ENCODE data around the gene ENOPH1.
A peak's percentile ranks its signal among the peaks of the same experiment; 100 is the strongest.

Gene ENOPH1

GRCh38 chr4:82436780-82437179 lies 6.4 kb downstream of the ENOPH1 start:
- H3F3A ChIP-seq (ENCODE audit: low read depth) = no peaks in the 10 kb centered on the region
- H3K9me2 ChIP-seq (replicated peaks; ENCODE audit: low read depth, low read length) = no peaks in the 10 kb centered on the region
- H3K79me2 ChIP-seq (ENCODE audit: insufficient read depth, low read length) = peaks cover 98% of the 10 kb centered on the region
- peak overlapping the region; percentile 44 for H3K4me2 ChIP-seq (ENCODE audit: low read depth, low read length, poor library complexity, severe bottlenecking)
- no peaks in the 10 kb centered on the region for H3K36me3 ChIP-seq (ENCODE audit: insufficient read depth, low read length)
- H3K4me3 ChIP-seq (ENCODE audit: low read length, poor library complexity, severe bottlenecking) = no peak overlapping the region
- peaks cover 59% of the 10 kb centered on the region for H4K20me1 ChIP-seq (ENCODE audit: insufficient read depth, low read length, poor library complexity, severe bottlenecking)
- H3K27me3 ChIP-seq (ENCODE audit: insufficient read depth, low read length, poor library complexity, severe bottlenecking) = no peaks in the 10 kb centered on the region
- H3K4me1 ChIP-seq (ENCODE audit: insufficient read depth, low read length, poor library complexity, severe bottlenecking) = peaks cover 55% of the 10 kb centered on the region
- TF ChIP-seq EZH2phosphoT487 (IDR thresholded peaks at IDR 0.05; ENCODE audit: borderline replicate concordance) (no peak), CTCF (conservative IDR thresholded peaks at IDR 0.05; ENCODE audit: low read length) (no peak)
- H3K9ac ChIP-seq (ENCODE audit: low read depth, low read length, poor library complexity, severe bottlenecking) = no peak overlapping the region
- H2AFZ ChIP-seq (ENCODE audit: low read length) = no peak overlapping the region
- no peaks in the 10 kb centered on the region for H3K9me3 ChIP-seq (ENCODE audit: insufficient read depth, low read depth, low read length)

- no peaks in the 10 kb centered on the region for H3F3A ChIP-seq (ENCODE audit: low read depth)
- no peaks in the 10 kb centered on the region for H3K36me3 ChIP-seq (ENCODE audit: insufficient read depth, low read length)
- H3K9me3 ChIP-seq (ENCODE audit: insufficient read depth, low read depth, low read length) = no peaks in the 10 kb centered on the region
- H3K4me3 ChIP-seq (ENCODE audit: low read length, poor library complexity, severe bottlenecking) = no peak overlapping the region
- H2AFZ ChIP-seq (ENCODE audit: low read length) = no peak overlapping the region
- H3K9me2 ChIP-seq (replicated peaks; ENCODE audit: low read depth, low read length) = no peaks in the 10 kb centered on the region
- H3K9ac ChIP-seq (ENCODE audit: low read depth, low read length, poor library complexity, severe bottlenecking) = no peak overlapping the region
- H3K4me2 ChIP-seq (ENCODE audit: low read depth, low read length, poor library complexity, severe bottlenecking) = peak overlapping the region; percentile 44
- no peaks in the 10 kb centered on the region for H3K27me3 ChIP-seq (ENCODE audit: insufficient read depth, low read length, poor library complexity, severe bottlenecking)
- peaks cover 53% of the 10 kb centered on the region for H4K20me1 ChIP-seq (ENCODE audit: insufficient read depth, low read length, poor library complexity, severe bottlenecking)
- TF ChIP-seq EZH2phosphoT487 (IDR thresholded peaks at IDR 0.05; ENCODE audit: borderline replicate concordance) (no peak), CTCF (conservative IDR thresholded peaks at IDR 0.05; ENCODE audit: low read length) (no peak)
- peaks cover 98% of the 10 kb centered on the region for H3K79me2 ChIP-seq (ENCODE audit: insufficient read depth, low read length)
- peaks cover 48% of the 10 kb centered on the region for H3K4me1 ChIP-seq (ENCODE audit: insufficient read depth, low read length, poor library complexity, severe bottlenecking)
Measured at GRCh38 chr4:82437285-82438005, 7.1 kb downstream of the ENOPH1 start.

- no peak for TF ChIP-seq EZH2phosphoT487 (IDR thresholded peaks at IDR 0.05; ENCODE audit: borderline replicate concordance)
- TF ChIP-seq CTCF (conservative IDR thresholded peaks at IDR 0.05; ENCODE audit: low read length) = no peak
- peaks cover 42% of the 10 kb centered on the region for H4K20me1 ChIP-seq (ENCODE audit: insufficient read depth, low read length, poor library complexity, severe bottlenecking)
- peak overlapping the region; percentile 12 for H3K4me2 ChIP-seq (ENCODE audit: low read depth, low read length, poor library complexity, severe bottlenecking)
- no peaks in the 10 kb centered on the region for H3K9me3 ChIP-seq (ENCODE audit: insufficient read depth, low read depth, low read length)
- no peaks in the 10 kb centered on the region for H3K36me3 ChIP-seq (ENCODE audit: insufficient read depth, low read length)
- H3K79me2 ChIP-seq (ENCODE audit: insufficient read depth, low read length) = peaks cover 97% of the 10 kb centered on the region
- H3K4me3 ChIP-seq (ENCODE audit: low read length, poor library complexity, severe bottlenecking) = no peak overlapping the region
- peaks cover 35% of the 10 kb centered on the region for H3K4me1 ChIP-seq (ENCODE audit: insufficient read depth, low read length, poor library complexity, severe bottlenecking)
- no peak overlapping the region for H3K9ac ChIP-seq (ENCODE audit: low read depth, low read length, poor library complexity, severe bottlenecking)
- no peaks in the 10 kb centered on the region for H3F3A ChIP-seq (ENCODE audit: low read depth)
- H3K9me2 ChIP-seq (replicated peaks; ENCODE audit: low read depth, low read length) = no peaks in the 10 kb centered on the region
- H2AFZ ChIP-seq (ENCODE audit: low read length) = no peak overlapping the region
- H3K27me3 ChIP-seq (ENCODE audit: insufficient read depth, low read length, poor library complexity, severe bottlenecking) = no peaks in the 10 kb centered on the region
Measured at GRCh38 chr4:82439088-82439487, 8.7 kb downstream of the ENOPH1 start.

All from Loucy (cell line).